ENCODE measurements around the gene HRAS. TPM values are rescaled to one million over a fixed set of nuclear protein-coding genes. Genes with fewer than 3 reads are reported as not detected.
A peak's percentile ranks its signal among the peaks of the same experiment; 100 is the strongest.

Gene HRAS
- total and polyA plus RNA-seq, 10 of the 15 experiments (the other 5 are each of a cell fraction or from before 2014, with no cell fraction given), result 2.8 to 72.4 (median 31.7) TPM

GRCh38 chr11:506238-506994, 29.0 kb downstream of the HRAS start (continued):
- TF ChIP-seq ZBTB40 (IDR thresholded peaks at IDR 0.05; ENCODE audit: borderline replicate concordance), result peak; percentile 74; the same call in 1 of the 2 replicates
- TF ChIP-seq SIN3A (IDR thresholded peaks at IDR 0.05; ENCODE audit: low read depth, low read length), result peak; percentile 54; the same call in 1 of the 2 replicates
- peak; percentile 12 for TF ChIP-seq PBX3 (IDR thresholded peaks at IDR 0.05; ENCODE audit: insufficient replicate concordance, low read depth, low read length)
- TF ChIP-seq ZBTB33 (IDR thresholded peaks at IDR 0.05), result no peak
- TF ChIP-seq ZNF687 (IDR thresholded peaks at IDR 0.05), result peak; percentile 94
- peak; percentile 90; the same call in 1 of the 2 replicates for TF ChIP-seq PML (IDR thresholded peaks at IDR 0.05; ENCODE audit: low read length)
- no peak for TF ChIP-seq IRF3 (IDR thresholded peaks at IDR 0.05)
- TF ChIP-seq BCL11A (IDR thresholded peaks at IDR 0.05; ENCODE audit: low read depth, low read length), result no peak
- no peak for TF ChIP-seq ZNF274 (IDR thresholded peaks at IDR 0.05; ENCODE audit: insufficient read depth, insufficient read length)
- no peak for TF ChIP-seq CEBPZ (IDR thresholded peaks at IDR 0.05; ENCODE audit: low read depth, low read length)
- no peak for TF ChIP-seq BRCA1 (IDR thresholded peaks at IDR 0.05; ENCODE audit: low read depth, low read length)
